Gastrocnemius medialis (tissue), 4 donors: Measurements from ENCODE around the gene PMS2.
"Not testable (repeated sequence)": the region's sequence is repeated elsewhere in the genome, so short reads cannot be mapped to it uniquely, and the experiment has no call there.

Experiments used
- CTCF ChIP-seq, 5 experiments: fragments of 450-650 bp in 3 of 5; fragments of 200-600 bp in 2 of 5; sonication (generic) in 2 of 5; IDR thresholded peaks in 4 of 5; conservative IDR thresholded peaks in 1 of 5; 1 replicate in 4 of 5; 2 replicates in 1 of 5; pipeline ENCODE4 v1.5.1; 2016 to 2019; ENCODE audit warnings: antibody characterized with exemption in 5 of 5, mild to moderate bottlenecking in 3 of 5, moderate library complexity in 3 of 5
- POLR2A ChIP-seq, 2 donors: fragments of 450-650 bp; IDR thresholded peaks; one replicate each; pipeline ENCODE4 v1.6.1; 2017; ENCODE audit warnings: antibody characterized with exemption in 2 of 2, mild to moderate bottlenecking in 2 of 2, moderate library complexity in 2 of 2

DNA sequence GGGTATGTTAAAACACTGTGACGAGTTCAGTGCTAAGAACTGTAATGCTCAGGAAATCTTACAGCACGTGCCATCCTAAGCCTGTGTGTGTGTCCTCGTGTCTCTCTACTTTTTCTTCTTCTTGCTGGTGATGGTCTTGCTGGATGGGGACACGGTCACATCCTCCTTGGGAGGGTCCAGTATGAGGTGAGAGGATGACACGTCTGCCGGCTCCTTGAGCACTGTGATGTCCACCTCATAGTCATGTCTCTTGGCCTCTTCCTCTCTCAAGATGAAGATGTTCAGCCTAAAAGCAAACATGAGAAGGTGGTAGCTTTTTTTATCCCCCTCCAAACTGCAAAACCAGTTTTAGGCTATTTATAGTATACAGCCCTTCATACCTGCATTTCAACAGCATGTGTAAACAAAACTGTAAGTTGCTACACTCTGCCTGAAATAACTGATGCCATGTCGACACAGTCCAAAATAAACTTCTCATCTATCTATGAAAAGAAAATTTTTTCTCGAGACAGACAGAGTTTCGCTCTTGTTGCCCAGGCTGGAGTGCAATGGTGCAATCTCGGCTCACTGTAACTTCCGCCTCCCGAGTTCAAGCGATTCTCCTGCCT is 82.5 kb downstream of the PMS2 start:
- TF ChIP-seq POLR2A (IDR thresholded peaks at IDR 0.05); CTCF (IDR thresholded peaks at IDR 0.05 in 4 of 5, conservative IDR thresholded peaks at IDR 0.05 in 1 of 5): not testable (repeated sequence)
